GM19099 (cell line): ENCODE measurements around the gene PTPDC1.

Experiments used
- POLR2A ChIP-seq: IDR thresholded peaks from 3 replicates; pipeline ENCODE4 v1.6.1; 2011; ENCODE audit warnings: low read depth; ENCODE audit not compliant: insufficient read length; ENCODE audit errors: extremely low read depth

PTPDC1 gene

GRCh38 chr9:94127806-94128205 lies 43.5 kb downstream of the PTPDC1 start:
- no peak for TF ChIP-seq POLR2A

- no peak for TF ChIP-seq POLR2A
These were observed 44.3 kb downstream of the PTPDC1 start for GRCh38 chr9:94128580-94128979.

- TF ChIP-seq POLR2A: no peak
These were observed 50.4 kb downstream of the PTPDC1 start for GRCh38 chr9:94134629-94135028.

- no peak for TF ChIP-seq POLR2A
These were observed 51.0 kb downstream of the PTPDC1 start for GRCh38 chr9:94135222-94135621.

- TF ChIP-seq POLR2A: no peak
These were observed 55.6 kb downstream of the PTPDC1 start for GRCh38 chr9:94139672-94140417.

- TF ChIP-seq POLR2A: no peak
These were observed 56.1 kb downstream of the PTPDC1 start for GRCh38 chr9:94140418-94140780.

- TF ChIP-seq POLR2A: no peak
These were observed 56.8 kb downstream of the PTPDC1 start for GRCh38 chr9:94140791-94141790.

- TF ChIP-seq POLR2A: no peak
These were observed 58.1 kb downstream of the PTPDC1 start for GRCh38 chr9:94142353-94142752.

- TF ChIP-seq POLR2A: no peak
These were observed 60.1 kb downstream of the PTPDC1 start for GRCh38 chr9:94144394-94144793.

- TF ChIP-seq POLR2A: no peak
These were observed 61.4 kb downstream of the PTPDC1 start for GRCh38 chr9:94145640-94146039.

GRCh38 chr9:94147776-94148175 lies 63.5 kb downstream of the PTPDC1 start:
- no peak for TF ChIP-seq POLR2A

- no peak for TF ChIP-seq POLR2A
These were observed 64.2 kb downstream of the PTPDC1 start for GRCh38 chr9:94148419-94148818.

GRCh38 chr9:94149696-94150095 lies 65.4 kb downstream of the PTPDC1 start:
- no peak for TF ChIP-seq POLR2A

- TF ChIP-seq POLR2A: no peak
These were observed 66.1 kb downstream of the PTPDC1 start for GRCh38 chr9:94150279-94150828.

- TF ChIP-seq POLR2A: no peak
These were observed 66.8 kb downstream of the PTPDC1 start for GRCh38 chr9:94150890-94151650.

- TF ChIP-seq POLR2A: no peak
These were observed 69.6 kb downstream of the PTPDC1 start for GRCh38 chr9:94153905-94154304.
